HUES48 (cell line): ENCODE measurements around the gene CDC37.

Experiments used
- H3K27ac ChIP-seq: one replicate; pipeline ENCODE4 v1.7.0; 2013; ENCODE audit warnings: low read depth, low read length, inconsistent platforms
- H3K27me3 ChIP-seq: 2 replicates; pipeline ENCODE4 v1.6.1; 2013; ENCODE audit warnings: mild to moderate bottlenecking, low read length; ENCODE audit not compliant: control insufficient read depth, insufficient read depth
- H3K36me3 ChIP-seq: 2 replicates; pipeline ENCODE4 v1.6.1; 2013; ENCODE audit warnings: low read length; ENCODE audit not compliant: control insufficient read depth, insufficient read depth
- H3K4me1 ChIP-seq: 2 replicates; pipeline ENCODE4 v1.6.1; 2013; ENCODE audit warnings: mild to moderate bottlenecking, low read length; ENCODE audit not compliant: control insufficient read depth, insufficient read depth
- H3K4me3 ChIP-seq: 2 replicates; pipeline ENCODE4 v1.5.1; 2013; ENCODE audit warnings: mild to moderate bottlenecking, low read depth, low read length
- H3K9ac ChIP-seq: 2 replicates; pipeline ENCODE4 v1.6.1; 2013; ENCODE audit warnings: mild to moderate bottlenecking, low read depth, low read length, moderate library complexity
- H3K9me3 ChIP-seq: 2 replicates; pipeline ENCODE4 v1.6.1; 2013; ENCODE audit warnings: low read length; ENCODE audit not compliant: control insufficient read depth, insufficient read depth

Gene CDC37

DNA sequence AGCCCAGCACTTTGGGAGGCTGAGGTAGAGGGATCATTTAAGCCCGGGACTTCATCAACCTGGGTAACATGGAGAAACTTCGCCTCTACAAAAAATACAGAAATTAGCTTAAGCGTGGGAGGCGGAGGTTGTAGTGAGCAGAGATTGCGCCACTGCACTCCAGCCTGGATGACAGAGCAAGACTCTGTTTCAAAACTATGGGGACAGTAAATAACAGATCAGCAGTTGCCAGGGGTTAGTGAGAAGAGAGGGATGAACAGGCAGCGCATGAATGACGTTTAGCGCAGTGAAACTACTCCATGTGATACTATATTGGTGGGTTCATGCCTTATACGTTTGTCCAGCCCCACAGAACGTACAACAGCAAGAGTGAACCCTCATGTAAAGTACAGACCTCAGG, 56.8 kb downstream of the CDC37 start:
- Histone ChIP-seq H3K9me3 (no peaks in the 10 kb centered on the region), H3K27me3 (no peaks in the 10 kb centered on the region), H3K4me3 (no peak overlapping the region), H3K4me1 (no peaks in the 10 kb centered on the region), H3K9ac (no peak overlapping the region), H3K36me3 (peaks cover 10% of the 10 kb centered on the region), H3K27ac (no peak overlapping the region)

DNA sequence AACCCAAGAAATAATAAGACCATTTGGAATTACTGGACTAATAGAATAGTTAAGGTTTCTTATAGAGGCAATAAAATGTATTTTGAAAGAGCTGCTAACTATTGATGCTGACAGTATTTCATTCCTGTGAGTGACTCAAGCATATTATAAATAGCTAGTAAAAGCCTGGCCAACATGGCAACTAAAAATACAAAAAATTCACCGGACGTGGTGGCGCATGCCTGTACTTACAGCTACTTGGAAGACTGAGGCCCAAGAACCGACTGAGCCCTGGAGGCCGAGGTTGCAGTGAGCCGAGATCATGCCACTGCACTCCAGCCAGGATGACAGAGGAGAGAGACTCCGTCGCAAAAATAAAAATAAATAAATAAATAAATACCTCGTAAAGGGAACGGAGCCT, 58.6 kb downstream of the CDC37 start:
- Histone ChIP-seq H3K9me3 (no peaks in the 10 kb centered on the region), H3K4me3 (no peak overlapping the region), H3K4me1 (no peaks in the 10 kb centered on the region), H3K27me3 (no peaks in the 10 kb centered on the region), H3K36me3 (peaks cover 2% of the 10 kb centered on the region), H3K9ac (no peak overlapping the region), H3K27ac (no peak overlapping the region)

DNA sequence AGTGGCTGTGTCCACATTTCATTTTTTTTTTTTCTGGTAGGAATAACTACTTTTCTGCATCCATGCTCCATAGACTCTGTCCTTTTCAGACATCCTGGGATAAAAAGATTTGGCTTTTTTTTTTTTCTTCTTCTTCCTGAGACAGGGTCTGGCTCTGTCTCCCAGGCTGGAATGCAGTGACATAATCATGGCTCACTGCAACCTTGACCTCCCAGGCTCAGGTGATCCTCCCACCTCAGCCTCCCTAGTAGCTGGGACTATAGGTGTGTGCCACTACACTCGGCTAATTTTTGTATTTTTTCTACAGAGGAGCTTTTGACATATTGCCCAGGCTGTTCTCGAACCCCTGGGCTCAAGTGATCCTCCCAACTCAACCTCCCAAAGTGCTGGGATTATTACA, 59.8 kb downstream of the CDC37 start:
- no peak overlapping the region for H3K27ac ChIP-seq
- no peak overlapping the region for H3K4me3 ChIP-seq
- H3K27me3 ChIP-seq: no peaks in the 10 kb centered on the region

More for the DNA sequence above, 59.8 kb downstream of the CDC37 start:
- peaks cover 10% of the 10 kb centered on the region; the same call in 1 of the 2 replicates for H3K4me1 ChIP-seq
- H3K36me3 ChIP-seq: no peaks in the 10 kb centered on the region
- no peak overlapping the region for H3K9ac ChIP-seq
- H3K9me3 ChIP-seq: no peaks in the 10 kb centered on the region
